Right renal cortex interstitium (tissue), 3 donors: ENCODE measurements around the gene SIDT2. TPM values are rescaled to one million over a fixed set of nuclear protein-coding genes. Genes with fewer than 3 reads are reported as not detected.
"Not testable (repeated sequence)": the region's sequence is repeated elsewhere in the genome, so short reads cannot be mapped to it uniquely, and the experiment has no call there.

Experiments used
- DNase-seq, 3 donors: peaks; one replicate each; pipeline ENCODE4 v3.0.0-alpha.2; 2013; ENCODE audit warnings: low read depth in 3 of 3, low spot score in 2 of 3
- polyA plus RNA-seq, 3 donors: library from polyadenylated mRNA; unstranded; fragments of 120-200 nt; gene quantifications; one replicate each; pipeline ENCODE4 v1.2.1, GENCODE V29; 2013; ENCODE audit not compliant: insufficient read length in 3 of 3

The SIDT2 gene
- polyA plus RNA-seq = 10 to 100 TPM; 35.0 to 38.6 (median 38.5) TPM

DNA sequence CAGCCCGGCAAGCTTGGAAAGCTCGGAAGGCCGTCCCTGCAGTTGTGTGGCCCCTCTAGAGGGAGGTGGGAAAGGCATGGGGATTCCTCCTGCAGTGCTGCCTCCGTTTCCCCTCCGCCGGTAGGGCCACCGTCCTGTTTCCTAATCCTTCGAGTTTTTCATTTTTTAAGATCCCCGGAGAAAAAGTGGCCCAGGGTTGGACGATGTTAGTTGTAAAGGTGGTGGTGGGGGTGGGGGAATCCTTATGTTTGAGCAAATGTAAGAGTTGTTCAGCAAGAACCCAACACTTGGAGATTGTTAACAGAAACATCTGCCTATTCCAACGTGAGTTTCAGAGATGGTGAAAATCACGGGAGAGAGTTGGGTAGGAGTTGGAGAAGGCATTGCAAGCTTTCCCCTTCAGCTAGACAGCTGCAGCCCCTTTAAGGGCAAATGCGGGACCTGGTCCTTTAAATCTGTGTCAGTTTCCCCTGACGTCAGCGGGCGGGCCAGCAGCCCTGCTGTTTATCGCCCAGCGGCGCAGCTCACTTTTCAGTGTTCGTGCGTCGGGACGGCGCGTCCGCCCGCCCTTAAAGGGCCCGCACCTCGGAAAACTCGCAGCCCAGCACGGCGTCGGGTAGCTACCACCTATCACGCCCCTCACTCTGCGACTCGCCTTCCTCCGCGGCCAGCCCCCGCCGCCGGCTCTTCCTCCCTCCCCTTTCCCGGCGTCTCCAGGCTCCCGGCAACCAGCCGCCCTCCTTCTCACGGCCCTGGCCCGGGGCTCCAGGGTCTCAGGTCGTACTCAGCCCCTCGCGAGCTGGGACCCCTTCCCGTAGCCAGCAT, at the start of gene SIDT2:
Gene SIDT2 (plus strand): TSS at position 534 of the 825 bp plus-strand sequence. CDS start 521 bp downstream, outside the sequence.
- DNase-seq = peak; percentile 86 to 92 (median 90)

DNA sequence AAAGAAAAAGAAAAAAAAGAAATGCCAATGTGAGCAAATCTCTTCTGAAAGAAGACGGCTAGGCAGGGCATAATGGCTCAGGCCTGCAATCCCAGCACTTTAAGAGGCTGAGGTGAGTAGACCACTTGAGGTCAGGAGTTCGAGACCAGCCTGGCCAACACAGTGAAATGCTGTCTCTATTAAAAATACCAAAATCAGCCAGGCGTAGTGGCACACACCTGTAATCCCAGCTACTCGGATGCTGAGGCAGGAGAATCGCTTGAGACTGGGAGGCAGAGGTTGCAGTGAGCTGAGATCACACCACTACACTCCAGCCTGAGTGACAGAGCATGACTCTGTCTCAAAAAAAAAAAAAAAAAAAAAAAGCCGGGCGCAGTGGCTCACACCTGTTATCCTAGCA, 48.1 kb upstream of the SIDT2 start:
- not testable (repeated sequence) for DNase-seq

- no peak for DNase-seq
These were observed 47.7 kb upstream of the SIDT2 start for GRCh38 chr11:117130879-117131278.

- DNase-seq = no peak
These were observed 44.1 kb upstream of the SIDT2 start for GRCh38 chr11:117134431-117134830.

GRCh38 chr11:117134979-117135378, 43.6 kb upstream of the SIDT2 start:
- not testable (repeated sequence) for DNase-seq

GRCh38 chr11:117137223-117138086, 41.1 kb upstream of the SIDT2 start:
- not testable (repeated sequence) for DNase-seq

DNA sequence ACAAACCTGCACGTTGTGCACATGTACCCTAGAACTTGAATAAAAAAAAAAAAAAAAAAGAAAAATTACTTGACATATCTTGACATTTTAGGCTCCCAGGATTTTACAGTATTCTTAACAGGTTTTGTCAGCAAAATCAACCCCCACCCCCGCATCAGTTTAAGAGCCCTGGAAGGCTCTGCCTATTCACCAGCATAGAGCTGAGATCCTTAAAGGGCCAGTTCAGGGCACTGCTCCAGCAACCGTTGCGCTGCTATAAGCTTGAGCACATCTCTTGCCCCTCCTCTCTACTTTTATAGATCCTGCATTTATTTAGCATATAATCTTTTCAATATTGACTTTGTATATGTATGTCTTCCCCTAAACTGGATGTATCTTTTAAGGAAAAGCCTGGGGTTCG, 35.2 kb upstream of the SIDT2 start:
- peak; percentile 13 to 41 (median 35) for DNase-seq

DNA sequence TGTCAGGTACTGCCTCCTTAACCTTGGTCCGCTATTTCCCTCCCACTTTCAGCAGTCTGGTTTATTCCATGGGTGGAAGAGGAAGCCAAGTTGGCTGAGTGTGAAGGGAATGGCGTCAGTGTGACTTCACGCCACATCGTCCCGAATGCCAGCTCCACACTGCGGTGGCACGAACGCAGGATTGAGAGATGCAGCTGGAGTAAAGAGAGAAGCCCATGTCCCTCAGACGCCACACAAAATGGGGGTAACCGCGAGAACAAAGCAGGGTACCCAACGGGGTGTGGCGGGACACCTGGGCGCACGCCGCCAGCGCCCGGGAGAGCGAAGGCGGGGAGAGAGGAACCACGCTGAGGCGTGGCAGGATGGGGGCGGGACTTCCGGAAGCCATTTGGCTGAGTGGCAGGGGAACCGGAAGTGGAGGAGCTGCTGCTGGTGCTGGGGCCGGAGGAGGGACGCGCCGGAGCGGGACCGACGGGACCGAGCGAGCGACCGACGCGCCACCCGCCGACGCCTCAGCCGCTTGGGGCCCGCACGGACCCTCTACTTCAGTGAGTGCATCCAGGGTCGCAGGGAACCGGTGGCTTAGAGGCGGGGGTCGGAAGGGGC, 34.6 kb upstream of the SIDT2 start, which contains the start of gene PAFAH1B2:
Gene PAFAH1B2 (plus strand): TSS at position 417 of the 606 bp plus-strand sequence. CDS start 8,161 bp downstream, outside the sequence.
- DNase-seq = peak; percentile 85 to 90 (median 89)

DNA sequence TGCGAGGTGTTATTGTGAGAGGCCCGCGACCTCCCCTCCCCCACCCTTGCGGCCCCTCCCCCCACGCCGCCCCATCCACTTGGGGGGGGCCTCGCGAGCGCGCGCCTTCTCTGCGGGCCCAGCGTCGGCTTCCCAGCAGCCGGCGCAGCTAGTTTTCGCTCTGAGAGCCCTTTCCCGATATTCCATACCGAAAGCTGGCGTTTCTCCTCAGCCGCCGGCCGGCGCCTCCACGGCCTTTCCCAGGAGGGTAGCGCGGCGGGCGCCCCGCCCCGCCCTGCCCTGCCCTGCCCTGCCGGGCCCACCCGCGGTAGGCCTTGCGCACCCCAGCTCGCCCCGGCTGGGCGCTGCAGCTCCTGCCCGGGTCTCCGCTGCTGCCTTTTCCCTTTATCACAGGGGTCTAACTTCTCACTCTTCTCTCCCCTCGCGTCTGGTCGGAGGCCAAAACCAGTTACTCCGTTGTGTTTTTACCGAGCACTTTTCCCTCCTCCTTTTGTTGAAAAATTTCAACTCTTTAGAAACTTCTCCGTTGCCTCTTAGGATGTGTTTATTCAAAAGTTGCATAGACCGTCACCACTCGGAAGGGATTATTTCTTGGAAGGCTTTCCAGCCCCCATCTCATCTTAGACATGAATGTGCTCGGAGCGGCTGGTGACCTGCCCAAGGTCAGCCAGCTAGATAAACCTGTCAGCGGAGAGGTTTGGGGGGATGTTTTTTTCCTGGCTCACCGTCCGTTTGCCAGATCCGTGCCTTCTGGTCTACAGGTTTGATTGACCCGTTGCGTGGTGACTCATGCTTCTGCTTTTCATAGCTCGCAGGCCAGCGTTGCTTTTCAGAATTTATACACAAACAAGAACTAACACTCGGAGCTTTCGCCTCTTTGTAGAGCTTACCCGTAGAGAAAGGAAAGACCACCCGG, 33.8 kb upstream of the SIDT2 start:
- DNase-seq = peak; percentile 19 to 30 (median 23)

GRCh38 chr11:117145393-117145761, 33.2 kb upstream of the SIDT2 start:
- DNase-seq = peak; percentile 25 to 41 (median 27)

GRCh38 chr11:117146521-117146920, 32.0 kb upstream of the SIDT2 start:
- DNase-seq = no peak

- no peak for DNase-seq
These were observed 26.5 kb upstream of the SIDT2 start for GRCh38 chr11:117152066-117152465.

GRCh38 chr11:117154468-117154867, 24.1 kb upstream of the SIDT2 start:
- DNase-seq = no peak

DNA sequence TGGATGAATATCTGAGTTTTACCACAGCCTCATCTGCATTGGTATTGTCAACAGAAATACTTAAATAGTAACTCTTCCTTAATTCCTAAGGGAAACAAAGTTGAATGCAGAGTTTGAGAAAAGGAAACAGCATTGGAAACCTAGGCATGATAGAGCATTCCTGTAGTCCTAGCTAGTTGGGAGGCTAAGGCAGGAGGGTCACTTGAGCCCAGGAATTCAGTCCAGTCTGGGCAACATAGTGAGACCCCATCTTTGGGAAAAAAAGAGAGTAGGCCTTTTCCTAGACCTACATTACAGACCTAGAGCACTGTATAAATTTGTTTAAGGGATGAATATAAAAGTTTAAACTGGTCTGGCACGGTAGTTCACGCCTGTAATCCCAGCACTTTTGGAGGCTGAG, 21.0 kb upstream of the SIDT2 start:
- DNase-seq = no peak

DNA sequence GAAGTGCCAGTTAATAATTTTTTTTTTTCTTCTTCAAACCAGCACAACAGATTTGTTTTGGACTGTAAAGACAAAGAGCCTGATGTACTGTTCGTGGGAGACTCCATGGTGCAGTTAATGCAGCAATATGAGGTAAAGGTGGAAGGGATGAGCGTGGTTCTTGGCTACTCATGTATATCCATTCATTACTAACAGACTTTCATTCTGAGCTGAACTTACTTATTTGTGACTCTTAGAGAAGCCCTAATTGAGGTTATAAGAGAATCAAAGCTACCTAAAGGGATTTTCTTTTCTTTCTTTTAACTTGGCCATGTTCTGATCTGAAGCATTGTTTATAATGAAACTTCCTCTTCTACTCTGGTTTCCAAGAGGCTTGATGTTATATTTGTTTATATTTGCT, 18.7 kb upstream of the SIDT2 start:
- no peak for DNase-seq

- no peak for DNase-seq
These were observed 17.7 kb upstream of the SIDT2 start for GRCh38 chr11:117160826-117161225.

DNA sequence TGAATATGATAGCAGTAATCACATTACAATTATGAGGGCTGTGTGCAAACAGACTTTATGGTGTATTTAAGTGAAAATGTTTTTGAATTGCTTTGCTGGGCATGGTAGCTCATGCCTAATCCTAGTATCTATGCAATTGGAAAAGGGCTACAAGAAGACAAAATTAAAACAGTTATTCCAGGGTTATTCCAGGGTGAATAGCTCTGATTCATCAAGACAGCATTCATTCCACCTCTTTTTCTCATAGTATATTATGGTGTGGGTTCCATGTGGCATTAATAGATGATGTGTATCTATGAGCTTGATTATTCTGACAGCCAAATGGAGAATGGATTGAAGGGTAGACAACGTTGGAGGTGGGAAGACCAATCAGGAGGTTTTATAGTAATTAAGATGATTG, 12.1 kb upstream of the SIDT2 start:
- no peak for DNase-seq

- DNase-seq = no peak
These were observed 8.8 kb upstream of the SIDT2 start for GRCh38 chr11:117169736-117170135.

DNA sequence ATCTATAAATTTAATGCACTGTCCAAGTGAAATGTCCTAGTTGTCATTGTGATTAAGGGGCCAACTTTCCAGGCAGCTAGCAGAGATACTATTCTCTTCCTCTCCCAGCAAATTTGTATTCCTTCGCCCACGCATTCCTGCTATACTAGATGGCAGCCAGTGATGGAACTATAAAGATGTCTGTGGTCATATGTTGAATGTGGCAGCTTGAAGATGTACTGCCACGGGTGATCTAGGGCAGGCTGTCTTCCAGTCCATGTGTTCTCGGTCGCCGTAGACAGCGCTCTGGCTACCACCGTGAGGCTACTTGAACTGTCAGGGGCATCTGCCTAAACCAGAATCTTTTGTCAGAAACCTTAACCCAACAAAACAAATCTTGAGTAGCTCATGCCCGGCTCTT, 8.3 kb upstream of the SIDT2 start:
- DNase-seq = peak in 1 of 3 donors; percentile 49

DNA sequence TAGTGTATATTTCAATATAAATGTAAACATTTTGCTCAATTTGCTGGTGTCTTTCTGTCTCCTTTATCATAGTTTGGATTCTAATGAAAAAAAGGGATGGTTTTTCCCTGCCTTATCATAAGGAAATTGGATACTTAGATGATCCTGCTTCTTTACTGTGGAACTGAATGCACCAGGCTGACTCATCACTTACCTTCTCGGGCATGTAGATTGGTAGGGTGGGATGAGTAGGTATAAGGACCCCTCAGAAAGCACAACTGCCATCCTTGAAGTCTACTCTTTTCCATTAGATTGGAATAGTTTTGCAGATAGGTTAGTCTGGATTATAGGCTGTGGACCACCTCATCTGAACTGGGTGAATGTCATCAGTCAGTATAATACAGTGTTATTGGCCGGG, 7.5 kb upstream of the SIDT2 start:
- no peak for DNase-seq
